ENCODE data around the gene REG4.

DNA sequence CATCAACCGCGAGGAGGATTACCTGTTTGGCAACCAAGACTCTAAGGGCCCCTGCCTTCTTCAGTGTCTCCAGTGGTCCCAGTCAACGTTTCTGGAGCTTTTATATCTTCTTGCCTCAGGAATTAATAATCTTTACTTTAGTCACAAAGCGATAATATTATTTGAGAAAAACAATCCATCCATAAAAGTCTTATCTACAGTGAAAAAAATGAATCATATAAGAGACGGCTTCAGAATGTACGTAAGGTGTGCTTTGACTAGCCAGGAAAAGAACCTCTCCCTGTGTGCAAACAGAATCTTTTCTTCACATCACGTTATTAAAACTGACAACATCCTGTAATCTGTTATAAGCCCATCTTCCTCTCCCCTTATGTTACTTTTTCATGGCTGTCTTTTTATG lies at the start of gene REG4:
- TF ChIP-seq HMG20B (CRISPR knock-in tag; conservative IDR thresholded peaks at IDR 0.05) (no peak), HNRNPK (IDR thresholded peaks at IDR 0.05; ENCODE audit: low read depth, low read length, poor library complexity, severe bottlenecking) (no peak), ELF1 (CRISPR knock-in tag; IDR thresholded peaks at IDR 0.05) (no peak), ETV6 (CRISPR knock-in tag; conservative IDR thresholded peaks at IDR 0.05) (no peak), NFIC (IDR thresholded peaks at IDR 0.05; ENCODE audit: low read length) (no peak), POLR2AphosphoS5 (IDR thresholded peaks at IDR 0.05; ENCODE audit: low read depth, low read length) (no peak), EP300 (IDR thresholded peaks at IDR 0.05; ENCODE audit: low read depth in 2 of 2, low read length in 2 of 2) (no peak), EP300 (CRISPR knock-in tag; IDR thresholded peaks at IDR 0.05; ENCODE audit: borderline replicate concordance) (no peak)

All from HepG2 (cell line).